AG04450 (cell line): ENCODE data around the gene DENND6B. TPM values are rescaled to one million over a fixed set of nuclear protein-coding genes. Genes with fewer than 3 reads are reported as not detected.
"Not testable (repeated sequence)": the region's sequence is repeated elsewhere in the genome, so short reads cannot be mapped to it uniquely, and the experiment has no call there.

ENCODE experiments used
- CTCF ChIA-PET: fragments of 300-600, 350-600 bp; formaldehyde crosslinking; extraction: SDS; loops from one replicate; lab custom pipeline; 2022; ENCODE audit warnings: antibody characterized with exemption, inconsistent platforms; lab: Charles Lee
- POLR2A ChIA-PET: fragments of 350-600 bp; formaldehyde crosslinking; extraction: SDS; loops from one replicate; lab custom pipeline; 2021; ENCODE audit warnings: antibody characterized with exemption, inconsistent platforms; lab: Yijun Ruan, JAX
- DNase-seq: peaks from one replicate; pipeline ENCODE4 v3.0.0-alpha.2; 2011; ENCODE audit warnings: low read depth, low spot score
- H3K27ac ChIP-seq: one replicate; pipeline ENCODE4 v1.5.1; 2012; ENCODE audit warnings: low read depth, low read length, control low read depth
- H3K27me3 ChIP-seq: one replicate; pipeline ENCODE4 v1.6.0; 2012; ENCODE audit warnings: low read length; ENCODE audit not compliant: control insufficient read depth, insufficient read depth
- H3K4me3 ChIP-seq: 2 replicates; pipeline ENCODE4 v1.5.1; 2011; ENCODE audit warnings: mild to moderate bottlenecking, low read depth, low read length, control low read depth
- H3K9me3 ChIP-seq: 2 replicates; pipeline ENCODE4 v1.5.1; 2012; ENCODE audit warnings: low read length; ENCODE audit not compliant: control insufficient read depth, insufficient read depth
- CTCF ChIP-seq: IDR thresholded peaks from 2 replicates; pipeline ENCODE4 v1.5.1; 2011; ENCODE audit warnings: low read depth, low read length, control low read depth, inconsistent platforms
- polyA minus RNA-seq: library from RNA; depleted of rRNA, polyadenylated mRNA; stranded (reverse); fragments of >200 nt; gene quantifications from 2 replicates; pipeline ENCODE4 v1.2.3, GENCODE V29; 2011; rRNA and poly(A)+ RNA removed
- polyA plus RNA-seq: library from polyadenylated mRNA; depleted of rRNA; stranded (reverse); fragments of >200 nt; gene quantifications from 2 replicates; pipeline ENCODE4 v1.2.3, GENCODE V29; 2011; rRNA removed

The DENND6B gene
- 2.4 and 3.8 TPM in 2 replicates for polyA plus RNA-seq
- polyA minus RNA-seq: 0.87 and 2.6 TPM in 2 replicates

GRCh38 chr22:50326956-50327710 is at the start of gene DENND6B:
Gene DENND6B, minus strand, starts transcription at chr22:50327012. Its CDS starts 24 bp downstream, at chr22:50326988.
- Histone ChIP-seq H3K27me3 (no peaks in the 10 kb centered on the region), H3K27ac (peak within 1 kb of the TSS; percentile 52), H3K4me3 (peak within 1 kb of the TSS; percentile 63), H3K9me3 (no peaks in the 10 kb centered on the region; the same call in 1 of the 2 replicates)
- peak; percentile 33 for DNase-seq
- TF ChIP-seq CTCF: no peak
- POLR2A ChIA-PET: no interaction called here
- CTCF ChIA-PET: interaction anchor here (0.6 to 4.7 kb wide), 9 partner anchors 9 to 85 kb away, joined by 3 to 23 read pairs (median 3); partner anchors contain the start of gene MAPK12

- no peak overlapping the region for H3K4me3 ChIP-seq
- DNase-seq: no peak
- H3K27ac ChIP-seq: no peak overlapping the region
- CTCF ChIA-PET: interaction anchor here (2.0 kb wide), 1 partner anchor 34 kb away, joined by 7 read pairs; no protein-coding TSS in a partner anchor
- POLR2A ChIA-PET: no interaction called here
- no peak for TF ChIP-seq CTCF
- H3K9me3 ChIP-seq: no peaks in the 10 kb centered on the region
- H3K27me3 ChIP-seq: no peaks in the 10 kb centered on the region
Measured at GRCh38 chr22:50376085-50376651, 49.4 kb upstream of the DENND6B start.

- Histone ChIP-seq H3K27me3 (no peaks in the 10 kb centered on the region), H3K4me3 (no peak overlapping the region), H3K27ac (no peak overlapping the region), H3K9me3 (no peaks in the 10 kb centered on the region)
- POLR2A ChIA-PET: no interaction called here
- CTCF ChIA-PET: no interaction called here
- no peak for DNase-seq
- TF ChIP-seq CTCF: no peak
Measured at GRCh38 chr22:50371101-50371648, 44.4 kb upstream of the DENND6B start.

GRCh38 chr22:50367778-50368500 is 41.1 kb upstream of the DENND6B start:
- CTCF ChIA-PET: interaction anchor here (0.5 to 1.3 kb wide), 3 partner anchors 13 to 116 kb away, joined by 3 read pairs; no protein-coding TSS in a partner anchor
- no peak for DNase-seq
- no peak for TF ChIP-seq CTCF
- no peaks in the 10 kb centered on the region for H3K9me3 ChIP-seq
- H3K4me3 ChIP-seq: no peak overlapping the region
- no peak overlapping the region for H3K27ac ChIP-seq
- POLR2A ChIA-PET: no interaction called here
- H3K27me3 ChIP-seq: no peaks in the 10 kb centered on the region

- H3K27ac ChIP-seq, DNase-seq, H3K4me3 ChIP-seq, H3K9me3 ChIP-seq, H3K27me3 ChIP-seq, POLR2A ChIA-PET: not testable (repeated sequence)
- CTCF ChIA-PET: interaction anchor here (0.7 kb wide), 1 partner anchor 162 kb away, joined by 3 read pairs; the partner anchor contains the start of gene SCO2
Measured at GRCh38 chr22:50363803-50364194, 37.0 kb upstream of the DENND6B start.
